Measurements from ENCODE around the gene KIF4A. TPM values are rescaled to one million over a fixed set of nuclear protein-coding genes. Genes with fewer than 3 reads are reported as not detected.

KIF4A gene
- total RNA-seq, 1 experiment from 2014 or later, result 53.5 TPM

DNA sequence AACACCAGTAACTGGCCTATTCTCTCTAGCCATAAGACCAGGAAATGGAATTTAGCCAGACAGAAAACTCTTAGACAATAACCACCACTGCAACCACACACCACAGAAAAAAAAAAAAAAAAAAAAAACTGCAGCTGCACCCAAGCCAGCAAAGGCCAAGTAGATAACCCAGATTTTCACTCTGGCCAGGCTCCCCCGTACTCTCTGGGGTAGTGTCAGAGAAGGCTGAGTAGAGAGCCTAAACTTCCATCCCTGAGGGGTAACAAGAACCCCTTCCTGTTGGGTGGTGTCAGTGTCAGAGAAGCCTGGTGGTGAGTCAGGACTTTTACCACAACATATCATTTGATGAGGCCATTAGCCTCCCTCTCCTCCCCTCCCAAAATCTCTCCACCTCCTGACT, 149.1 kb downstream of the KIF4A start:
- DNase-seq (ENCODE audit: low read depth), result peak; percentile 52

DNA sequence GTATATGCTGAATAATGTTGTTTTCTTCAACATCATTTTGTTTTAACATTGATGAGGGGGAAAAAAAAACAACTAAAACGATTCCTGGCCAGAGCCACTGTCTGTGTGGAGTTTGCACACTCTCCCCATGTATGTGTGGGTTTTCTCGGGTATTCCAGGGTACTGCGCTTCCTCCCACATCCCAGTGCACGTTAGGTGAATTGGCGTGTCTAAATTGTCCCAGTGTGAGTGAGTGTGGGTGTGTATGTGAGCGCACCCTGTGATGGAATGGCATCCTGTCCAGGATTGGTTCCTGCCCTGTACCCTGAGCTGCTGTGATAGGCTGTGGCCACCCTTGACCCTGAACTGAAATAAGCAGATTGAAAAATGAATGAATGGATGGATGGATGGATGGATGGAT, 152.3 kb downstream of the KIF4A start:
- no peak for DNase-seq (ENCODE audit: low read depth)

DNA sequence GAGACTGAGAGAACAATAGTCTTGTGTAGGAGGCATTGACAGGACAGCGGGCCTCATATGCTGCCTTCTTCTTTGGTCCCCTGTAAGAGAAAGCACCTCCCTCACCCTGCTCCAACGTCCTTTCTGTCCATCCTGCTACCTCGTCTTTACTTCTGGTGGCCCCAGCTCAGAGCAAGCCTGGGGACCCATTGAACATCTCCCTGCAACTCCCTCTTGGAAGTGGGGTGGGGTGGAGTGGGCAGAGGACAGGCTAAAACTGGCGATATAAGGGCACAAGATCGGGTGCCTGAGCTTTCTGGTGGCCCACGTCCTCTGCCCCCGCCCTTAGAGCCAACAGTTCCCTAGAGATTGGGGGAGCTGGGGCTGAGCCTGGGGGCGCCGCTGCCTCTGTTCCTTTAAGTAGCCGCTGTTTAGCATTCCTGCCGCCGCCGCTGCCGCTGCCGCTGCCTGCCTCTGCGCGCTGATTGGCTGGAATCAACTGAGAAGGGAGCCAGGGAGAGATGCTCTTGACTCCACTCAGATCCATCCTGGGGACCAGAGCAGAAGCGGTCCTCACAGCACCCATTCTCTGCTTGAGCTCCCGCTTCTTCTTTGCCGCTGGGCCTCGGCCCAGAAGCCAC, 154.5 kb downstream of the KIF4A start, which contains the start of gene DLG3:
Gene DLG3 (plus strand): TSS at position 510 of the 620 bp plus-strand sequence. CDS start 367 bp downstream, outside the sequence.
- DNase-seq (ENCODE audit: low read depth), result peak; percentile 47

DNA sequence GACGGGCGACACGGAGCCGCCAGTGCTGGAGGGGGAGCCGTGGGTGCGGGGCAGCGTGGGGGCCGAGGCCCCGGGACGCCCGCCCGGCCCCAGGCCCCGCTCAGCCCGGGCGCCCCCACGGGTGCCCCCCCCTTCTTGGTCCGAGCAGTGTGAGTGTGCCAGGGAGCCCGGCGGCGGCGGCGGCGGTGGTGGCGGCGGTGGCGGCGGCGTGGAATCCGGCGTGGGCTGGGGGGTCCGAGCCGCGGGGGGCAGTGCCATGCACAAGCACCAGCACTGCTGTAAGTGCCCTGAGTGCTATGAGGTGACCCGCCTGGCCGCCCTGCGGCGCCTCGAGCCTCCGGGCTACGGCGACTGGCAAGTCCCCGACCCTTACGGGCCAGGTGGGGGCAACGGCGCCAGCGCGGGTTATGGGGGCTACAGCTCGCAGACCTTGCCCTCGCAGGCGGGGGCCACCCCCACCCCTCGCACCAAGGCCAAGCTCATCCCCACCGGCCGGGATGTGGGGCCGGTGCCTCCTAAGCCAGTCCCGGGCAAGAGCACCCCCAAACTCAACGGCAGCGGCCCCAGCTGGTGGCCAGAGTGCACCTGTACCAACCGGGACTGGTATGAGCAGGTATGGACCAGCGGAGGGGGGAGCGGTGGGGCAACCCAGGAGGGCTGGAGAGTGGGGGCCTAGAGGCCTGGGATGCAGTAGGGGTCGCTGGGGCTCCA, 155.2 kb downstream of the KIF4A start:
- DNase-seq (ENCODE audit: low read depth), result no peak

DNA sequence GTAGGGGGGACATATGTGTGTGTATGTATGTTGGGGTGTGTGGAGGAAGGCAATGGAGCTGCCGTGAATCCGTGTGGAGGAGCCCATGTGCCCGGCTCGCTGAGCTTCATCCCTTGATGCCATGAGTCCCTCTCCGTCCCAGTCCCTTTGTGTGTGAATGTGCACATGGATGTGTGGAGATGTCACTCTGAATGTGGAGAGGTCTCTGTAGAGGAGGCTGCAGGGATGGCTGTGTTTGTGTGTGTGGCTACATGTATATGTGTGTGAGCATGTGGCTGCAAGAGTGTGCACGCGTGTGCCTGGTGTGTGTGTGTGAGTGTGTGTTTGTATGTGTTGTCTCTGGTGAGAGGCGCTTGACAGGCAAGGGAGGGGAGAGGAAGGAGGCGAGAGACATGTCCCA, 156.0 kb downstream of the KIF4A start:
- no peak for DNase-seq (ENCODE audit: low read depth)

DNA sequence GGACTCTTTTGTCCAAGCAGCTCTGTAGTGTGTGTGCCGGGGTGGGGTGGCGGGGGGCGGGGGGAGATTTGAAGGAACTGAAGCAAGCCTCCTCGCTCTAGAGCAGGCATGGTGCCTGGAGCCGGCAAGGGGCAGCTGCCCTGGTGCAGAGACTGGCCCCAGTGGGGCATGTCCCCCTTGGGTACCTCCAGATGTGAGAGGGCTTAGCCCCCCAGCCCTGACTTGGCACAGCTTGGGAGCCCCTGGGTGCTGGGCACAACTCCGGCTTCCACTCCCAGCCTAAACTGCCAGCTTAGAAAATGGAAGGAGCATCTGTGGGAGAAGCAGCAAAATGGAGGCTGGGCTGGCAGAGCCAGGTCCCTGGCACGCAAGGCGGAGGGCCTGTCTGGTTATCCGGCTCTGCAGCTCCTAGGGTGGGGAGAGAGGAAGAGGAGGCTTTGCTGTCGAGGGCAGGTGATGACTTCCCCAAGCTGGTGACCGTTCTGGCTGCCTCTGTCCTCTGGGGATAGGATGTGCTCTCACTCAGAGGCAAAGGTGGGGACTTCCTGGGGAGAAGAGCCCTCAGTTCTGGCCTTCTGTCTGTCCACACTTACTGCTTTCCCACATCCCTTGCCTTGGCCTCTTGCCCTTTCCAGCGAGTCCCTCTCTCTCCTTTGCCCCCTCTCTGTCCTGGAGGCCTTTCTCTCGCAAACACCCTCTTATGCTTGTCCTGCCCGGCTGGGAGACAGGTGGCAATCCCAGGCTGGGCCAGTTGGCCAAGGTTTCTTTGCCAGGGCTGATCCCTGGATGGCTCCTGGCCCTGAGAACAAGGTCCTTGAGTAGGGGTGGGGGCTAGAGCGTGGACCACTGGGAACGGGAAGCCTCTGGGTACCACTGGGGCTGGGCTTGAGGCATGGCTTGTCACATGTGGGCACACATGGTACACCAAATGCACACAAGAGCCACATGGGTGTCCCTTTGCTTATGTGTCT, 156.8 kb downstream of the KIF4A start:
- DNase-seq (ENCODE audit: low read depth), result no peak

DNA sequence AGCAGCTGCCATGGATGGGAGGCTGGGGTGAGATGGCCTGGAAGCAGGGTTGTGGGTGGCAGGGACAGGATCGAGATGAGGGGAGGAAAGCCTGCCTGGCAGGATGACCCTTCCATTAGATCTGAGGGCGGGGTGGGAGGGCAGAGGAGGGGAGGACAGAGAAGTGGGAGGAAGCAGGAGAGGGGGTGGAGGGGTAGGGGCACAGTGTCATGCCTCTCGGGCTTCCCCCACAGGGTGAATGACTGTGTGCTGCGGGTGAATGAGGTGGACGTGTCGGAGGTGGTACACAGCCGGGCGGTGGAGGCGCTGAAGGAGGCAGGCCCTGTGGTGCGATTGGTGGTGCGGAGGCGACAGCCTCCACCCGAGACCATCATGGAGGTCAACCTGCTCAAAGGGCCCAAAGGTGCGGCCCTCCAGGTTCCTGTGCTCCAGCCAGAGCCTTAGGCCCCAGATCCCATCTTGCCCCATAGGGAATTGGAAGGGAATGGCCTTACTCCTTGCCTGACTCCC, 159.6 kb downstream of the KIF4A start:
- no peak for DNase-seq (ENCODE audit: low read depth)

DNA sequence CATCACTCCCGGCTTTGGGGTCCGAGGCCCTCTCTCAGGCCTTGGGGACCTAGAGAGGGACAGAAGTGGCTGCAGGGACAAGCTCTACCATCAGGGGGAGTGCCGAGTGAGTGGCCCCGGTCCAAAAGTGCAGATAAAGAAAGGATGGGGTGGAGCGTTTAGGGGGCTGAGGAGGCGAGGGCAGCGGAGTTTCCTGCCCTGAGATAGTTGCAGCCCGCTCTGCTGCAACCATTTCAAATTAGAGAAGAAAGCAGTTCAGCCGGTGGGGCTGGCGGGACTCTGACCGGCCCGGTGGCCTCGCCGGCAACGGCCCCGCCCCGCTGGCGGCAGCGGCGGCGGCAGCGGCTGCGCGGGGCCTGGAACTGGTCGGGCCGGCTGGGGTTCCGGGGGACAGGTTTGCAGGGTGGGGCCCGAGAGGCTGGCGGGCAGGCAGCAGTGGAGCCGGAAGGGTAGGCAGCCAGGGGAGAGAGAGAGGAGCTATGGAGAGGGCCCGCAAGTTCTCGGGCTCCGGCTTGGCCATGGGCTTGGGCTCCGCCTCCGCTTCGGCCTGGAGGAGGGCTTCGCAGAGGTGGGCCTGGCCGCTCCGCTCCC, 162.3 kb downstream of the KIF4A start:
- DNase-seq (ENCODE audit: low read depth), result peak; percentile 60

DNA sequence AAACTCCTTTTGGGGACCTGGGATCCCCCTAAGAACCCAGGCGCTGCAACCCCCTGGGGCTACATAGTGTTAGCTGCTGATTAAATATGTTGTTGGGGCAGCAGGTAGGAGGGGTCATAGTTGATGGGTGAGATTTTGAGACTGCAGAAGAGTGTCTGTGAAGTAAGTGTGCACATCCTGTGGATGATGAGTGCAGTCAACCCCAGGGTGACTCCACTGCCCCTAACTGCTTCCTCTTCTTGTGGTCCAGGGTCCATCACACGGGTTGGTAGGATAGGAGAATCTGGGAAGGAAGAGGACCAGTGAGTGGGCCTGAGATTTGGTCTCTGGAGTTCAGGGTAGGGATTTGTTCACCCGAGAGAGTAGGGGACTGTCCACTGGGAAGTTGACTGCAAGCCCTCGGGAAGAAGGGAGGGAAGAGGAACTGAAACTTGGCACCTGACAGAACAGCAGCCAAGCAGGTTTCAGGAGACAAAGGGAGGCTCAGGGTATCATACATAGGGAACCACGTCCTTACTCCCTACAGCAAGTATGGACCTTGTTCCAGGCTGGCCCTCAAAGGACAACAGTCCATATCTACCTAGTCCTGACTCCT, 163.2 kb downstream of the KIF4A start:
- DNase-seq (ENCODE audit: low read depth), result no peak

DNA sequence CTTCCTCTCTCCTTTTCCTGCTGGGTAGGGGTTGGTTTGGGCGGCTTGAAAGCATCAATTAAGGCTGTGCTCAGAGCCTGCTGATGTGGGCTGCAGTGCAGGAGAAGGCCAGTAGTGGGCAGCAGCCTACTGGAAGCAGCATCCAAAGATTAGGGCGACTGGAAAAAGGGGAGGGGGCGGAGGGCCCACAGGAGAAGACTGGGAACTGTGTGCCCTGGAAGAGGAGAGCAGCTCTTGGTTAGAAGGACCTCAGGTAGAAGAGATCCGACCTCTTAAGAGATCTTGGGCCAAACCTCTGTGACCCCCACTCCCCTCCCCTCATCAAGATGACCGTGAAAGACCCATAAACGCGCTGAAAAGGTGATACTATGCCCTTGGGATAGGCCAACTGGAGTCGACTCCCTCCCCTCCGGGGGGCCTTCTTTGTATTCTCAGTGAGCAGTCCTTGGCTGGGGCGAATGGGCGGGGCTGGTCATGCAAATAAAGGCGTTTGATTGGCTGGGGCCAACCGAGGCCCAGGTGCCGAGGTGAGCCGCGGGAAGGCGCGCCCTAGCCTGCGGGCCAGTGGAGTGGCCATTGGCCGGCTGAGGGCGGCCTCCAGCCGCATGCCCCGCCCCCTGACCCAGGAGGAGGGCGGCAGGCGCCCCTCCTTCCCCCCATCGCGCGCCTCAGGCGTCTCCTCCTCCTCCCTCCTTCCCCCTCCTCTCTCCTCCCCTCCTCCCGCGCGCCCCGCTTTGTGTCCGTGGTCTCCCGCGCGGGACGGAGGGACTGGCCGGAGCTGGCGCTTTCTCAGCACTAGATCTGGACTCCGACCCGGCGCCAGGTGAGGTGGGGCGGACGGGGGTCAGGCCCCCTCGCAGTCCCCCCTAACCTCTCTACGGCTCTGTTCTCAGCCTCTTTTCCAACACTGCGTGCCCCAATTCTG, 164.8 kb downstream of the KIF4A start:
- peak; percentile 36 for DNase-seq (ENCODE audit: low read depth)

DNA sequence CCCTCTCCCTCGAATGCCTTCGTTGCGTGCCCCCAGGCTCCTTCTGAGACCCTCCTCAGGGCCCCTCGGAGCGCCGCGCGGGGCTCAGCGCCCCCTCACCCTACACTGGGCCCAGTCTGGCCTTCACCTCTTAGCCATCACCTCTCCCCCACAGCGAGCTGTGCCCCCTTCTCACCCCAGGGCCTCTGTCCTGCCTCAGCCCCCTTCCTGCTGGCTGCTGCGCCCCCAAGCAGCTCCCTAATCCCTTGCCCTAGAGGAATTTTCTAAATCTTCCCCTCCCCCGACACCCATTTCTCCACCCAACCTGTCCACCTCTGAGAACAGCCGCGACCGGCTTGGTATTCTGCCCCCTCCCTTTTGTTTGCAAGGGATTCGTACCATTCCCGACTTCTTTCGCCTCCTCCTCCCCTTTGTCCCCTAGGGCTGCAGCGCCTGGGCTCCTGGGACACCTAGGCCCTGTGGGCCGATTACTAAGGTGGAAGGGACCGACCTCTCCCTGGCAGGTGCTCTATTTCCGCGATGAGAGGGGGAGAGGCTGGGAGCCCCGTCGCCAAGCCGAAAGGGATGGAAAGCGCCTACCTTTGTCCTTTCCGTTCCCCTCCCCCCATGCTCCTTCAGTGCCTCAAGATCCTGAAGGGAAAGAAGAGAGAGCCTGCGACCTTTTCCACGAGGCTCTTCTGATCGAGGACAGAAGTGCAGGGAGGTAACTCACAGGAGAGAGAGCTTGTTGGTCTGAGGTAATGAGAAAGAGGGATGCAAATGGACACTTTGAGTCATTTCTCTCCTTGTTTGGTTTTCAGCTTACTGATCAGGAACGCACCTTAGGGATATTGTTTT, 165.7 kb downstream of the KIF4A start:
- no peak for DNase-seq (ENCODE audit: low read depth)

DNA sequence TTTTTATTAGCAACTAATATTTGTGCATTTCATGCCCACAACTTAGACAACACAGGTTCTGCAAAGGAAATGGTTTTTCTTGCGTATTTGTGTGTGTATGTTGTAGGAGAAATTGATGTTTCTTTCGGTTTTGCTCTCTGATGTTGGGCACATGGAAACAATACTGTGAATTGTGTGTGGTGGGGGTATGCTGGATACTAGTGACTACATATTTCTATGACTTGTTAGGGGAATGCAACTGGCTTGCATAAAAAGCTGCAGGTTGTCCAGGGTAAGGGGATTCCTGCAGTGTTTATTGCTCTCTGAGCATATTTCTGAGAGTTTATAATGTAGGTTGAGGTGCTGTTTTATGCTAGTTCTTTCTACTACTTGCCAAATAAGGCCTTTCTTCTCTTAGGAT, 166.4 kb downstream of the KIF4A start:
- no peak for DNase-seq (ENCODE audit: low read depth)

DNA sequence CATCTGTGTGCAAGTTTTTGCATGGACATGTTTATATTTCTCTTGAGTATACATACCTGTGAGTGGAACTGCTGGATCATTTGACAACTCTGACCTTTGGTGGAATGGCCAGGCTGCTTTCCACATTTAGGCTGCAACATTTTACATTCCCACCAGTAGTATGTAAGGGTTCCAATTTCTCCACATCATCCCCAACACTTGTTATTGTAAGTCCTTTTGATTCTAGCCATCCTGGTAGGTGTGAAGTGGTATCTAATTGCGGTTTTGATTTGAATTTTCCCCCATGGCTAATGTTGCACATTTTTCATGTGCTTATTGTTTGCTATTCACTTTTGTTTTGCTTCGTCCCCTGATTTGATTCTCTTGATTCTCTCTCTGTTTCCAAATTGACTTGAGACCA, 171.1 kb downstream of the KIF4A start:
- no peak for DNase-seq (ENCODE audit: low read depth)

DNA sequence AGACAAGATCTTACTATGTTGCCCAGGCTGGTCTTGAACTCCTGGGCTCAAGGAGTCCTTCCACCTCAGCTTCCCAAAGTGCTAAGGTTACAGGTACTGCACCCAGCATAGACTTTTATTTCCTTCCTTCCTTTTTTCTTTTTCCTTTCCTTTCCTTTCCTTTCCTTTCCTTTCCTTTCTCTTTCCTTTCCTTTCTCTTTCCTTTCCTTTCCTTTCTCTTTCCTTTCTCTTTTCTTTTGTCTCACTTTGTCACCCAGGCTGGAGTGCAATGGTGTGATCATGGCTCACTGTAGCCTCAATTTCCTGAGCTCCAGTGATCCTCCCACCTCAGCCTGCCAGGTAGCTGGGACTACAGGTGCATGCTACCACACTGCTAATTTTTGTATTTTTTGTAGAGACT, 174.1 kb downstream of the KIF4A start:
- no peak for DNase-seq (ENCODE audit: low read depth)

DNA sequence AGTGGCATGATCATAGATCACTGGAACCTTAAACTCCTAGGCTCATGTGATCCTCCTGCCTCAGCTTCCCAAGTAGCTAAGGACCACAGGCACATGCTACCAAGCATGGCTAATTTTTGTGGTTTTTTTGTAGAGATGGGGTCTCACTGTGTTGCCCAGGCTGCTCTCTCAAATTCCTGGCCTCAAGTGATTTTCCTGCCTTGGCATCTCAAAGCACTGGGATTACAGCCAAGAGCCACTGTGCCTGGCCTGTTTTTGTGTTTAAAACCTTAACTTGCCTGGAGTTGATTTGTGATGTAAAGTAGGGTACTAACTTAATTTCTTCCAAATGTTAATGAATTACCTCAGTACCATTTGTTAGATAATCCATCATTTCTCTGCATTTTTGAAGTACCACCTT, 177.1 kb downstream of the KIF4A start:
- DNase-seq (ENCODE audit: low read depth), result no peak

DNA sequence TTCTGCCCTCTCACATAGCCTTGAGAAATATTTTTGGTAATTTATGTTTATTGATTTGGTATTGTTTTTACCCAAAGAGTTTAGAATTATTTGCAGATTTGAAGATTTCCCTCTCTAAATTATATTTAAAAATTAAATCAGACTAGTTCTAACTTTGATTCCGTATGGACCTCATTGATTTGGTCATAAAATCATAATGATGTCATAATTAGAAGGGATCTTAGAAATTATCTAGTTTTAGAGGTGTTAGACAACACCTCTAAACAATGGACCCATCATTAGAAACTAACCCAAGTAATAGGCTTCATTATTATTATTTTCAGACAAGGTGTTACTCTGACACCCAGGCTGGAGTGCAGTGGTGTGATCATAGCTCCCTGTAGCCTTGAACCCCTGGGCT, 178.8 kb downstream of the KIF4A start:
- DNase-seq (ENCODE audit: low read depth), result no peak
